GM19372 (cell line): ENCODE results near the gene RBP3.

ENCODE experiments used
- ATAC-seq: cut with Tn5 transposase; IDR thresholded peaks from one replicate; pipeline ENCODE4 v1.9.1; 2021; ENCODE audit warnings: mild to moderate bottlenecking, low read depth, moderate library complexity; ENCODE audit not compliant: unreplicated experiment

Gene RBP3

DNA sequence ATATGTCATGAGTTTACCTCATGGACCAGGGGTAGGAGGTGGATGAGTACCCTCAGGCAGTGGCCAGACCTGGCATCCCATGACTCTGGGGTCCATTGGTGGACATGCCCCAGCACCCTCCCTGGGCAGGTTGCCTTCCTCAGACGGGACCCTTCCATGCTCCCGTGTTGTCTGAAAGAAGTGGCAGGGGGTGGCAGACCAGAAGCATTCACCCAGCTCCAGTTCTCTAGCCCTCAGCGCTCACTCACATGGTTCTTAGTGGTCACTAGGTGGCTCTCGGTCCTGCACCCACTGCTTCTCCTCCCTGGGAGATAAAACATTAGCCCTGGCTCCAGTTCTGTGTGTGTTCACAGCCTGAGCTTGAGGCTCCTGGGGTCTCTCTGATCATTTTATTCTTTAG, 6.0 kb downstream of the RBP3 start:
- ATAC-seq: no peak

DNA sequence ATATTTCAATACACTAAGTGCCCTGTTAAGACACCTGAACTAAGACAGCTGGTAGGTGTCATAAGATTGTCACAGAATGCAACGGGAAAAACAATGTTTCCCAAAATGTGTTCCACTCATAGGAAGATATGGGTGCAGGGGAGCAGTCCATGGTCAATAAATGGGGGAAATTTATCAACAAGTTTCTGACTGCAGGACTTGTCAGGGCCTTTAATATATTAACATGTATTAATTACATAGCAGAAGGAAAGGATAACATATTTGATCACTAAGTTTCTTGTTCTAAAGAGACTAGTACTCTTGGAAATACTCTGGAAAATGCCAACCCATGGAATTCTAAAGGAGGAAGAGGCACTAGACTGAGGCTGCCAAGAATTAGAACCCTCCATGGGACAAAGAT, 6.7 kb downstream of the RBP3 start:
- ATAC-seq: no peak

- no peak for ATAC-seq
Measured at GRCh38 chr10:47356708-47357107, 8.5 kb downstream of the RBP3 start.

- ATAC-seq: no peak
Measured at GRCh38 chr10:47357131-47357582, 9.0 kb downstream of the RBP3 start.

- ATAC-seq: no peak
Measured at GRCh38 chr10:47357911-47358310, 9.7 kb downstream of the RBP3 start.

DNA sequence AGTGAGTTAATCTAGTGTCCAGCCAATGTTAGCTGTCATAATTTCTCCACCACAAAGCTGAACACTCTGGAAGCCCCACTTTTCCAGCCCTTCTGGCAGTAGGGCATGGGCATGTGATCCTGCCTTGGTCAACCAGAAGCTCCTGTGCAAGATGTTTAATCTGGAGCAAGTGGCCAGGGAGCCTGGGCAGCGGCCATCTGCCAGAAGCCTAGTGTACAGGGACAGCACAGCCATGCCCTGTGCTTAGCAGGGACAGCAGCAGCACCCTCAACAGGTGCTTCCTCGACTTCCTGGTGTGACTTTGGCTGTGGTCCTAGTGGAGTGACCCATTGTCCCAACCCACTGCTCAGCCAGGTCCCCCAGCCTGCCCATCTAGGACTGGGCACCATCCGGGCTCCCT, 10.3 kb downstream of the RBP3 start:
- no peak for ATAC-seq

DNA sequence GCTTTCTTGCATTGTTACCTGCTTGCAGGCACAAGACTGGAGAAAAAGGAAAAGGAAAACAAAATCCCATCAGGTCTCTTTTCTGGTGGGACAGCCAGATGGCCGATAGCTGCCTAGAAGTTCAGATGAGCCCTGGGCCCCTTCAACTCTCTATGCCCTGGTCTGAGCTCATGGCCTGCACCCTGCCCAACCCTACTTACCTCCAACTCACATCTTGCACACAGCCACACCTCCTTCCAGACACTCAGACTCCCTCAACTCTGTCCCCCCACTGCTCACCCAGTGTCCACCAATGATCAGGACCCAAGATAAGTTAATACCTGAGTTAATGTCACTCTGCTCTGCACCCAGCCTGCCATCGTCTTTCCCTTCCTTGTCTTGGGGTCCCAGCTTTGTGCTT, 10.9 kb downstream of the RBP3 start:
- ATAC-seq: no peak

DNA sequence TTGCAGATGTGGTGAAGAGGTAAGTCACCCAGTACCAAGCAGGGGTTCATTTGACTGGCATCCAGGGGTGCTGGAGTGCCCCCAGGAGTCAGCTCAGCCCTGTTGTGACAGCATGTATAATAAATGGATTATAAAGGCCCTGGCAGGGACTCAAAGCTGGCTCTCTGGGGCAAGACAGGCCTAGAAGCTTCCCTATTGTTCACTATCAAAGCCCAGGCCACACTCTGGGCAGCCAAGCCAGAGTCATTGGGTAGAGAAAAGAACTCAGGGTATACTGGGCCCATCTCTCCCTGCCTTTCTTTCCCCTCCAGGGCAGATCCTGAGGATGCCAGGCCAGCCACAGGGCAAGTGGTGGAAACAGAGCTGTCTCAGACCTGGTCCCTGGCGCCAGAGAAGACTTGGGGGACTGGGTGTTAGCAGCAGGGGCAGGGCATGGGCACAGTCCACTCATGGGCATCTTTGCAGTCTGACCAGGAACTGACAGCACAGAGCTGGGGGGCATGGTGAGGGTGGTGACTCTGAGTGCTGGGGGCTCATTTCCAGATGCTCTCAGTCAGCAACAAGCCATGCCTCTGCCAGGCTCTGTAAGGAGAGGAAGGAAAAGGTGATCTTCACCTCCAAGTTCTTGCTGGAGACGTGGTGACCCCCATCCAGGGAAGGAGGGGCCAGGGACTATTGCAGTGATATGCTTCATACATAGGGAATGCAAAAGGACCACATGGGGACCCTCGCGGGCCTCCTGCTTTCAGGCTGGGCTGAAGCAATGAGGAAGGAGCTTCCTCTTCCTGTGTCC, 11.7 kb downstream of the RBP3 start:
- ATAC-seq: no peak

DNA sequence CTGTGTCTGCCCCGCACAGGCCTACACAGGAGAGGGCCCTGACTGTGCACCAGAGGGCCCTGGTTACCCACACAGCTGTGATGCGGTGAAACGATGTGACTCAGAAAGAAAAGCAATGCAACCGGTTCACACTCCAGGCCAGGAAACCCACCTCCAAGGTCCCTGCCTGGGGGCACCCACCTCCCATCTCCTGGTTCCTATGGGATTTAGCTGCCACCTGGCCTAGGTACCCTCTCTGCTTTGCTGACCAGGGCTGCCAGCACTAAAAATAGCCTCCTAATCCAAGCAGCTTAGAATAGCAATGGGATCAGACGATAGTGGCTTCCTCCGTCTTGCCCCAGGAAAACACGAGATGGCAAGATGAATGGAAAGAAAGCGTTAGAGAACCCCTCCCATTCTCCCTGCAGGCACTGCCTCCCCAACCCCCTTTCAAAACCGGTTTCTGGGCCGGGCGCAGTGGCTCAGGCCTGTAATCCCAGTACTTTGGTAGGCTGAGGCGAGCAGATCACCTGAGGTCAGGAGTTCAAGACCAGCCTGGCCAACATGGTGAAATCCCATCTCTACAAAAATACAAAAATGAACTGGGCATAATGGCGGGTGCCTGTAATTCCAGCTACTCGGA, 12.4 kb downstream of the RBP3 start:
- no peak for ATAC-seq

GRCh38 chr10:47361293-47361692, 13.1 kb downstream of the RBP3 start:
- ATAC-seq: no peak

- ATAC-seq: no peak
Measured at GRCh38 chr10:47362199-47362598, 14.0 kb downstream of the RBP3 start.

DNA sequence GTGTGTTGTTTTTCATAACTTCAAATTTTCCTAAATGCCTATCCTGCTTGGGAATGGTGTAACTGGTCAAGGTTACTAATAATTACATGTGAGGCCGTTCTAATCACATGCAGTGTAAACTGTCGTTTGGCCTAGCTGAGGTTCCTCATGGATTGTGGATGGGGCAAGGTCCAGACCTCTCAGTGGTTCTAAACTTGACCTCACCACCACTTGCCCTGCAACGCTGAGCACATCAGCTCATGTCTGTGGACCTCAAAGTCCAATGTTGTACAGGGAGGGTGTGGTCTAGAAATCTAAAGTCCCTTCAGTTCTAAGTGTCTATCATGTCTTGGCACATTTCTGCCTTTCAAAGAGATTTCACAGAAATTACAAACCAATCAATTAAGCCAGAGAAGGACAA, 15.6 kb downstream of the RBP3 start:
- no peak for ATAC-seq

DNA sequence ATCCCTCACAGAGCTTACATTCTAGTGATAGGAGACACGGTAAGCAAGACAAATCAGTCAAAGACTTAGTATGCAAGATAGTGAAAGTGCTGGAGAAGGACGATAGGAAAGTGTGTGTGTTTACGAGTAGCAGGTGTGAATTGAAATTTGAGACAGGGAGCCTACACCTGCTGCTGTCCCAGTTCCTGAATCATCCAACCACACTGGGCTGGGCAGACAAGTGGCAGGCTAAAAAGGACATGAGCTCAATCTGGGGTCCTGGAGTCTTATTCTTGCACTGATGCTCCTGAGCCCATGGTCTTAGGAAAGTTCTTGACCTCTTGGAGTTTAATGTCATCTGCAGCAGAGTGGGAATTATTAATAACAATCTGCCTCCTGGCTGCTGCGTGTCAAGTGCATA, 16.2 kb downstream of the RBP3 start:
- ATAC-seq: no peak

DNA sequence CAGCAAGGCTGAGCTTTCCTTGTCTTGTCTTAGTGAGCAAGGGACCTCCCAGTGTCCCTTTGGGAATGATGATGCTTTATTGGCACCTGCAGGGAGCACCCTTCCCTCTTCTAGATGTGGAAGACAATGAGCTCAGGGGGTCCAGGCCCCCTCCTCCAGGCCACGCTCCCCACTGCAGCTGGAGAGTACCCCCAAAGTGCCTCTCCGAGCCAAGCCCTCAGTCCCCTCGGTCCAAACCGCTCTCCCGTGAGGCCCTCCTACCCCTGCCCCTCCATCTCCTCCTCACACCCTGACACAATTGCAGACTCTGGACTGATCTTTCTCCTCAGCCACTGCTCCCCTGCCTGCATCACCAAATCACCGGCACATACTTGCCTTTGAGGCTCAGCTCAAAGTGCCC, 16.7 kb downstream of the RBP3 start:
- no peak for ATAC-seq

DNA sequence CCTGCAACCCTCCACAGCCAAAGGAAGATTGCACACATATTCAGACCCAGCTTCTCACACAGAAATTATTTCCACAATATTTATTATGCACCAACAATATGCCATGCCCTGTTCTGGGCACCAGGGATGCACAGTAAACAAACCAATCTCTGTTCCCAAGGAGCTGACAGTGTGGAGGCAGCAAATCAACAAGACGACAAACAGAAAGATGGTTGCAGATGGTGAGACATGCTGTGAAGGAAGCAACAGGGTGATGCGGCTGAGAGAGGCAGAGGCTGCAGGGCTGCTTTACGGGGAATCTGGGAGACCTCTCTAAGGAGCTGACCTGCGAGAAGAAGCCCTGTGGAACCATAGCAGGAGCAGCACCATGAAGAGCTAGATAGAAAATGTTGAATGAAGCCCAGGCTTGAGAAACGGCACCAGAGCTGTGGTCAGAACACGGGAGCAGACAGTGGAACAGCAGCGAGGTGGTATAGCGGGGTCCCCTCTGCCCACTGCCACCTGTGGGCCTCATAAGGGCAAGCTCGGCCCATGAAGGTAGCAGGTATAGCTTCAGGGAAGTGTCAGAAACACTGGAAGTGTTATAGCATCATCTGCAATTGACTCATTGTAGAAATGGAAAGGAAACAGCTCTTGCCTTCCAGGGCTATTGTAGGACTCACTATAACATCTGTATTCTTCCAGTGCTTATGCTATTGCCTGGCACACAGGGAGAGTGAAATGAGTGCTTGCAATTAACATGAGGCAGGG, 17.4 kb downstream of the RBP3 start:
- ATAC-seq: no peak

DNA sequence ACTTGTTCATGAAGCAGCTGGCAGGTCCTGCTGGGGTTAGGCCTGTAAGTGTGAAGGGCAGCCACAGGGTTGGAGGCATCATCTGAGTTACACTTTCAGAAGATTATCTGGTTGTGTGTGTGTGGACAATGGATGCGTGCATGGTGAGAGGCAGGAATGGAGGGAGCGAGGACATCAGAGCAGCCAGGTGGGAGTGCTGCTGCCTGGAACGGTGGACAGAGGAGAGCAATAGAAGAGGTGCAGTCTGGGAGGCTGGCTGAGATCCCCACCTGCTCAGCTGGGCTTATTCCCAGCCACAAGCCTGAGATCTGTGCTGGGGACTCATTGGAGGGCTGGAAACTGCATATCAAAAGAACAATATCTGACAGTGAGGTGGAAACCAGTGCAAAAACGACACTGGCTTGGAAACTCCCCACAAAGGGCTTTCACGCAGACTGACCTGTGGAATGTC, 18.0 kb downstream of the RBP3 start:
- ATAC-seq: no peak

DNA sequence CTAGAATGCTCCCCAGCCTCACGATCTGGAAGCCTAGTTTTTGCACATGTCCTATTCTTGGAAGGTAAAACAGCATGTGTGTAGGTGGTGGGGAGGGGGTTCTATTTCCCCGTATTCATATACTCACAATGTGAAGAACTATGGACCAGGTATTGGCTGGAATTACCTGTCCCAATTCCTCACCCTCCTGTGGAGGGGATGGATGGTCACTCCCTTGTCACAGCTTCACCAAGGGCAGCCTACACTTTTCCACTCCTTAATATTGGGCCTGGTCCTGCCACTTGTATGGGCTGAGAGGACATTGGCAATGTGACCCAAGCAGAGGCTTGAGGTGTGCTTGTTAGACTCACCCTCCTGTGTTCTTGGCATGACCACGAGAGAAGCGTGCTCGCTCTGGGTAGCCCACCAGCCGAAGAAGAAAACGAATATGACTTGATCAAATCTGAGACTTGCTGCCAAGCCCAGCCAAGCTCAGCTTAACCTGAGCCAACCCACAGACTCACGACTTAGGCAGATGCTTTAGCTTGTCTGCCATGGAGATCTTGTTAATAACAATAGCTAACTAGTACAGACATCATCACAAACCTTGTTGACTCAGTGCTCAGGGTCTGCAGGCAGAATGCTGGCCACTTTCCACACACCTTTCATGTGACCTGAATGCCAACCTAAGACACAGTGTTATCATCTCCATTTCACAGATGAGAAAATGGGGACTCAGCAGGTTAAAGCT, 18.7 kb downstream of the RBP3 start:
- no peak for ATAC-seq

DNA sequence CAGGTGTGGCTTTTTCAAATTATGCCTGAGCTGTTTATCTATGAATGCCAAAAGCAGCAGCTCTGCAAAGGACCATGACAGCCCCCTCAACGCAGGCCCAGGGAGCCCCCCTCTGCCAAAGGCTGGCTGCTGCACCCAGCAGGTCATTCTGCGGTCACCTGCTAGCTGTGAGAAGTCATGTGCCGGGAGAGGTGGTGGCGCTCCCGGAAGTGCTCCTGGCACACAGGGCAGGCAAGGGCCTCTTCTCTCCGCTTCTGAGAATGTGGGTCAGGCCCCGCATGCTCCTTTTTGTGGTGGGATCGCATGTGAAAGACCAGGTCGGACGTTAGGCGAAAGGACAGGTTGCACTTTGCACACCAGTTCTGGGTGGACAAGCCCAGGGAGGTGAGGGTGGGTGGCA, 19.5 kb downstream of the RBP3 start:
- no peak for ATAC-seq

DNA sequence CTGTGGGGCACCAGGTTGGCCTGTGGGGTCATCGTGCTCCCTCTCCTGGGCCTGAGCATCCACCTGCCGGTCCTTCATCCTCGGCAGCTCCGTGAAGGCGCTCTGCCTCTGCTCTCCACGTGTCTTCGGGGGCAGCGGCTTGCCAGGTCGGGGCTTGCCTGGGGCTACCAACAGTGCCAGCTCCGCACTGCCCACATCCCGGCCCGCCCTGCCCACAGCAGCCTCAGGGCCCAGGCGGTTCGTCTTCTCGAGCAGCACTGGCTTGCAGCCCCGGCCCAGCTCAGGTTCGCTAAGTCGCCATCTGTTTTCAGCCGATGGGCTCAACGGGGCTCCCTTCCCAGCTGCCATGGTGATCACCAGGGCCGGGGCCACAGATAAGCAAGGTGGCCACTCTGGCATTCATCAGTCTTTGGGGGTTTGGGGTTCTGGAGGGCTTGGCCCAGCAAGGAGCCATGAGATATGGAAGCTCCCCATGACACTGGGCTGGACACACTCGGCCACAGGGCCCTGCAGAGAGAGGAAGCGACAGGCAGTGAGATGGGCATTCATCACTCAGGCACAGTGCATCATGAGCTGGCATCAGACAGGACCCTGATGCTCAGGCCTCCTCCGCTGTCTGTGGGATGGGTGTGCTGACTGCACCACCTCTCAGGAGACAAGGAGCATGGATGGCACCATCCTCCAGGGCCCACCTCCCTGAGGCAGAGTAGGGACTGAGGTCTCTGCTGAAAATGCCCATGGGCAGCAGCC, 20.4 kb downstream of the RBP3 start:
- no peak for ATAC-seq

DNA sequence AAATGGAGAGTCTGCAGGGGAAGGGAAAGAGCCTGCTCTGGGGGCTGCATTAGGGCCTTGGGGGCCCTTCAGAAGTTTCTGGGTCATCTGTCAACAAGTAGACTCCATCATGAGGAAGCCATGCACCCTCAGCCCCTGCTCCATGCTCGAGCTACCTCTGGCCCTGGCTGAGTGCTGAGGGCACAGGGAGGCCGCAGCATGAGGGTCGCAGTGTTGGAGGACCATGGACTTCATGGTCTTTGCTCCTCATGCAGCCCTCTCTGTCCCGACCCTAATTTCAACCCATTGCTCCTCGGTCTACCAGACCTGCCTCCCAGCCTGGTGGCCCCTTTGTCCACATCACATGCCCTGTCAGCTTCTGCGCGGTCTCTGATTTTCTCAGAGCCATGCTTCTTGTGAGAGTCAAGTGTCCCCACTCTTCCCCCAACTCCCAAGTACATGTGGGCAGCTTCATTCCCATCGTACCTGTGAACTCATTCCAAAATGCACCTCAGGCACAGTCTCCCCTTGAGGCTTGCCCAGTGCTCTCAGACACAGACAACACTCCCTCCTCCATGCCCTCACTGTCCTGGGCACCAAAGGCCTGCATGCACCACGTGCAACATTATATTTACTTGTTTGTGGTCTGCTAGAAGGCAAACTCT, 21.2 kb downstream of the RBP3 start:
- no peak for ATAC-seq
